Spleen (tissue), 11 donors: ENCODE results near the gene IGFBP6. TPM values are rescaled to one million over a fixed set of nuclear protein-coding genes. Genes with fewer than 3 reads are reported as not detected.
"Not testable (repeated sequence)": the region's sequence is repeated elsewhere in the genome, so short reads cannot be mapped to it uniquely, and the experiment has no call there.

Source experiments
- DNase-seq: peaks from one replicate; pipeline ENCODE4 v3.0.0-alpha.2; 2020
- H3K27ac ChIP-seq, 8 donors: fragments of 200-600 bp; sonication (generic) in 7 of 8; 1 replicate in 4 of 8; 2 replicates in 4 of 8; pipeline versions ENCODE4 v1.5.0 to v1.8.0; 2016 to 2021; ENCODE audit warnings: inconsistent platforms in 4 of 8, mild to moderate bottlenecking in 4 of 8, moderate library complexity in 1 of 8
- H3K27me3 ChIP-seq, 7 donors: fragments of 200-600 bp; sonication (generic) in 6 of 7; replicated peaks in 1 of 7; 1 replicate in 4 of 7; 2 replicates in 3 of 7; pipeline versions ENCODE4 v1.5.0 to v1.8.0; 2016 to 2021; ENCODE audit warnings: inconsistent platforms in 3 of 7, mild to moderate bottlenecking in 1 of 7
- H3K36me3 ChIP-seq, 6 donors: fragments of 200-600 bp; sonication (generic) in 5 of 6; 1 replicate in 4 of 6; 2 replicates in 2 of 6; pipeline versions ENCODE4 v1.5.0 to v1.8.0; 2016 to 2021; ENCODE audit warnings: inconsistent platforms in 2 of 6
- H3K4me1 ChIP-seq, 6 donors: fragments of 200-600 bp; sonication (generic) in 5 of 6; 1 replicate in 3 of 6; 2 replicates in 3 of 6; pipeline versions ENCODE4 v1.5.0 to v1.8.0; 2016 to 2021; ENCODE audit warnings: inconsistent platforms in 3 of 6
- H3K4me3 ChIP-seq, 8 donors: fragments of 200-600 bp; sonication (generic) in 7 of 8; 1 replicate in 4 of 8; 2 replicates in 4 of 8; pipeline versions ENCODE4 v1.5.0 to v1.8.0; 2016 to 2021; ENCODE audit warnings: inconsistent platforms in 4 of 8, mild to moderate bottlenecking in 4 of 8, moderate library complexity in 2 of 8
- H3K9me3 ChIP-seq, 8 donors: fragments of 200-600 bp; sonication (generic) in 7 of 8; 1 replicate in 4 of 8; 2 replicates in 4 of 8; pipeline versions ENCODE4 v1.5.0 to v1.8.0; 2016 to 2021; ENCODE audit warnings: inconsistent platforms in 4 of 8
- POLR2A ChIP-seq, 3 donors: fragments of 450-650 bp; IDR thresholded peaks; one replicate each; pipeline ENCODE4 v1.5.1; 2017; ENCODE audit warnings: antibody characterized with exemption in 3 of 3, mild to moderate bottlenecking in 1 of 3
- POLR2AphosphoS5 ChIP-seq, 3 donors: sonication (generic); formaldehyde crosslinking; IDR thresholded peaks; one replicate each; pipeline ENCODE4 v1.5.1; 2017; ENCODE audit warnings: antibody characterized with exemption in 3 of 3
- WGBS, 5 donors: extraction: QIAGEN DNeasy Blood & Tissue Kit in 3 of 5; methylation state at CpG; one replicate each; pipeline versions ENCODE4 v1.1.5 to v1.1.7; 2013 to 2018; 5-methylcytosine and 5-hydroxymethylcytosine counted together
- intact Hi-C: fragments of 100-400 bp; cut with DNase I; formaldehyde crosslinking; loops from one replicate; pipeline ENCODE4 v1.15.0; 2023; ENCODE audit warnings: low total_unique reads
- polyA plus RNA-seq, 3 donors: library from polyadenylated mRNA; stranded (reverse); fragments of 200-250 nt; gene quantifications; one replicate each; pipeline ENCODE4 v1.2.1, GENCODE V29; 2013
- total RNA-seq, 7 donors: library from RNA; depleted of rRNA in 3 of 7; stranded (reverse); fragments of >200 nt in 3 of 7; fragmentation: NEBNext Ultra II Directional in 4 of 7; extraction: Animal tissue kit (Norgen Biotek cat#: 25700) in 4 of 7; gene quantifications; one replicate each; pipeline versions ENCODE4 v1.1.0 to v1.2.1, GENCODE V29; 2016 to 2021
- TF ChIP-seq, protein P1 (sequence below), 11 experiments: fragments of 200-600 bp in 7 of 11; fragments of 450-650 bp in 4 of 11; sonication (generic) in 4 of 11; IDR thresholded peaks in 8 of 11; conservative IDR thresholded peaks in 3 of 11; 1 replicate in 7 of 11; 2 replicates in 4 of 11; pipeline versions ENCODE4 v1.4.0 to v1.8.0; 2016 to 2021; ENCODE audit warnings: antibody characterized with exemption in 11 of 11, inconsistent platforms in 4 of 11, mild to moderate bottlenecking in 1 of 11
- donor health status: healthy with polysubstance abuse.
- donor health status: DM: no; HTN: no; CAD: no; lungs with moderate emphysema.
- donor health status: DM: no; HTN: no; CAD: no.
- donor health status: Bipolar disorder and iron deficiency.
- donor health status: healthy.
- donor health status: DM: no; HTN: no; CAD: no.
- donor health status: DM: yes; HTN: yes; CAD: no.

Gene IGFBP6
- total and polyA plus RNA-seq, 10 donors = 35.2 to 183 (median 80.0) TPM

DNA sequence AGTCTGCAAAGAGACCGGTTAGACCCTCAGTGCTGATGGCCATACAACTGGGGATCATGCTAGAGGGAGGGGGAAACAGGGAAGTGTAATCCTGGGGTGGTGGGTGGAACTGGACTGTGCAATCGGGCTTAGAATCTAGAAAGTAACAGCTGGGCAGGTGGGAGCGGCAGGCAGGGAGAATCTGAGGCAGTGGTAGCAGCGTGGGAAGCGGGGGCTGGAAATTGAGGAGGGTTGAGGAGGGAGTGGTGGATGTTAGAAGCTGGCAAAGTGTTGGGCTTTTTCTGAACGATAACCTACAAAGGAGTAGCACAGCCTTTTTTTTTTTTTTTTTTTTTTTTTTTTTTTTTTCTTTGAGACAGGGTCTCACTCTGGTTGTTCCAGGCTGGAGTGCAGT, 3.1 kb upstream of the IGFBP6 start:
- 74 to 88% (median 82%) methylated on average over 6 of the region's 6 CpGs for WGBS, 5 donors
- peaks cover 0 to 22% (median 0%) of the 10 kb centered on the region in 7 donors for H3K27me3 ChIP-seq
- peaks cover 6 to 52% (median 33%) of the 10 kb centered on the region in 6 donors for H3K4me1 ChIP-seq
- H3K9me3 ChIP-seq = no peaks in the 10 kb centered on the region
- H3K27ac ChIP-seq = peak overlapping the region in 7 of 8 donors; percentile 41 to 71 (median 66)
- no peak overlapping the region for H3K4me3 ChIP-seq
- intact Hi-C loops = no loop called here
- TF ChIP-seq, protein P1, sequence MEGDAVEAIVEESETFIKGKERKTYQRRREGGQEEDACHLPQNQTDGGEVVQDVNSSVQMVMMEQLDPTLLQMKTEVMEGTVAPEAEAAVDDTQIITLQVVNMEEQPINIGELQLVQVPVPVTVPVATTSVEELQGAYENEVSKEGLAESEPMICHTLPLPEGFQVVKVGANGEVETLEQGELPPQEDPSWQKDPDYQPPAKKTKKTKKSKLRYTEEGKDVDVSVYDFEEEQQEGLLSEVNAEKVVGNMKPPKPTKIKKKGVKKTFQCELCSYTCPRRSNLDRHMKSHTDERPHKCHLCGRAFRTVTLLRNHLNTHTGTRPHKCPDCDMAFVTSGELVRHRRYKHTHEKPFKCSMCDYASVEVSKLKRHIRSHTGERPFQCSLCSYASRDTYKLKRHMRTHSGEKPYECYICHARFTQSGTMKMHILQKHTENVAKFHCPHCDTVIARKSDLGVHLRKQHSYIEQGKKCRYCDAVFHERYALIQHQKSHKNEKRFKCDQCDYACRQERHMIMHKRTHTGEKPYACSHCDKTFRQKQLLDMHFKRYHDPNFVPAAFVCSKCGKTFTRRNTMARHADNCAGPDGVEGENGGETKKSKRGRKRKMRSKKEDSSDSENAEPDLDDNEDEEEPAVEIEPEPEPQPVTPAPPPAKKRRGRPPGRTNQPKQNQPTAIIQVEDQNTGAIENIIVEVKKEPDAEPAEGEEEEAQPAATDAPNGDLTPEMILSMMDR (IDR thresholded peaks at IDR 0.05 in 8 of 11, conservative IDR thresholded peaks at IDR 0.05 in 3 of 11) = no peak
- no peak for TF ChIP-seq POLR2A (IDR thresholded peaks at IDR 0.05)
- no peak for DNase-seq
- no peaks in the 10 kb centered on the region for H3K36me3 ChIP-seq

DNA sequence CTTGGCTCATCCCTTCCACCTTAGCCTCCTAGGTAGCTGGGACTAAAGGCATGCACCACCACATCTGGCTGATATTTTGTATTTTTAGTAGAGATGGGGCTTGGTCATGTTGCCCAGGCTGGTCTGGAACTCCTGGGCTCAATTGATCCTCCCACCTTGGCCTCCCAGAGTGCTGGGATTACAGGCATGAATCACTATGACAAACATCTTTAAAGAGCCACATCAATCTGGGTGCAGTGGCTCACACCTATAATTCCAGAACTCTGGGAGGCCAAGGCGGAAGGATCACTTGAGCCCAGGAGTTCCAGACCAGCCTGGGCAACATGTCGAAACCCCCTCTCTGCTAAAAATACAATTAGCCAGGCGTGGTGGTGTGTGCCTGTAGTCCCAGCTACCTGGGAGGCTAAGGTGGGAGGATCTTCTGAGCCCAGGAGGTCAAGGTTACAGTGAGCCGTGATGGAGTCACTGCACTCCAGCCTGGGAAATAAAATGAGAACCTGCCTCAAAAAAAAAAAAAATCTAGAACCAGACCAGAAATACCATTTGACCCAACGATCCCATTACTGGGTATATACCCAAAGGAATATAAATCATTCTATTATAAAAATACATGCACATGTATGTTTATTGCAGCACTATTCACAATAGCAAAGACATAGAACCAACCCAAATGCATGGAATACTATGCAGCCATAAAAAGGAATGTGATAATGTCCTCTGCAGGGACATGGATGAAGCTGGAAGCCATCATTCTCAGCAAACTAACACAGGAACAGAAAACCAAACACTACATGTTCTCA, 2.5 kb upstream of the IGFBP6 start:
- Histone ChIP-seq H3K4me1 (peaks cover 6 to 58% (median 36%) of the 10 kb centered on the region in 6 donors), H3K27me3 (peaks cover 0 to 22% (median 0%) of the 10 kb centered on the region in 7 donors), H3K27ac (peak overlapping the region in 4 of 8 donors; percentile 16 to 88 (median 75))
- DNase-seq, H3K9me3 ChIP-seq, H3K4me3 ChIP-seq, intact Hi-C loops, H3K36me3 ChIP-seq: not testable (repeated sequence)
- WGBS, 5 donors = 79 to 96% (median 94%) methylated on average over 5 of the region's 5 CpGs

GRCh38 chr12:53095596-53095895, 1.9 kb upstream of the IGFBP6 start:
- intact Hi-C loops, H3K4me3 ChIP-seq, DNase-seq, H3K9me3 ChIP-seq, H3K36me3 ChIP-seq: not testable (repeated sequence)
- Histone ChIP-seq H3K27me3 (peaks cover 0 to 22% (median 0%) of the 10 kb centered on the region in 7 donors), H3K4me1 (peaks cover 6 to 64% (median 38%) of the 10 kb centered on the region in 6 donors), H3K27ac (peak overlapping the region in 5 of 8 donors; percentile 5 to 88 (median 84))
- 89 to 98% (median 93%) methylated on average over 3 of the region's 3 CpGs for WGBS, 5 donors

- 55 to 72% (median 67%) methylated on average over 11 of the region's 11 CpGs for WGBS, 5 donors
- DNase-seq = no peak
- peaks cover 0 to 22% (median 0%) of the 10 kb centered on the region in 7 donors for H3K27me3 ChIP-seq
- peaks cover 0 to 6% (median 0%) of the 10 kb centered on the region in 6 donors for H3K36me3 ChIP-seq
- H3K4me3 ChIP-seq = peak overlapping the region in 4 of 8 donors; percentile 54 to 75 (median 60)
- peak overlapping the region in 6 of 8 donors; percentile 50 to 88 (median 85) for H3K27ac ChIP-seq
- TF ChIP-seq POLR2A (IDR thresholded peaks at IDR 0.05) (no peak), POLR2AphosphoS5 (IDR thresholded peaks at IDR 0.05) (peak; percentile 47 to 75 (median 70))
- TF ChIP-seq, protein P1 (IDR thresholded peaks at IDR 0.05 in 8 of 11, conservative IDR thresholded peaks at IDR 0.05 in 3 of 11) = no peak
- H3K9me3 ChIP-seq = no peaks in the 10 kb centered on the region
- intact Hi-C loops = no loop called here
- peaks cover 6 to 70% (median 38%) of the 10 kb centered on the region in 6 donors for H3K4me1 ChIP-seq
Measured at GRCh38 chr12:53096089-53096741, 1.3 kb upstream of the IGFBP6 start.

- Histone ChIP-seq H3K9me3 (no peaks in the 10 kb centered on the region), H3K36me3 (peaks cover 0 to 9% (median 0%) of the 10 kb centered on the region in 6 donors), H3K27me3 (peaks cover 0 to 22% (median 0%) of the 10 kb centered on the region in 7 donors), H3K27ac (peak overlapping the region in 7 of 8 donors; percentile 36 to 88 (median 85)), H3K4me3 (peak overlapping the region in 6 of 8 donors; percentile 32 to 75 (median 55)), H3K4me1 (peaks cover 6 to 76% (median 38%) of the 10 kb centered on the region in 6 donors)
- DNase-seq = no peak
- intact Hi-C loops = no loop called here
- TF ChIP-seq POLR2A (IDR thresholded peaks at IDR 0.05) = no peak
- TF ChIP-seq, protein P1 (IDR thresholded peaks at IDR 0.05 in 8 of 11, conservative IDR thresholded peaks at IDR 0.05 in 3 of 11) = no peak
- TF ChIP-seq POLR2AphosphoS5 (IDR thresholded peaks at IDR 0.05) = no peak
- WGBS, 5 donors = 53 to 66% (median 60%) methylated on average over 7 to 9 of the region's 9 CpGs
Measured at GRCh38 chr12:53096759-53097158, 708 bp upstream of the IGFBP6 start.
